HG03342 (cell line): ENCODE measurements around the gene NDST4.

Source experiments
- ATAC-seq: cut with Tn5 transposase; IDR thresholded peaks from one replicate; pipeline ENCODE4 v1.9.1; 2021; ENCODE audit warnings: mild to moderate bottlenecking, moderate library complexity; ENCODE audit not compliant: unreplicated experiment

Gene NDST4

DNA sequence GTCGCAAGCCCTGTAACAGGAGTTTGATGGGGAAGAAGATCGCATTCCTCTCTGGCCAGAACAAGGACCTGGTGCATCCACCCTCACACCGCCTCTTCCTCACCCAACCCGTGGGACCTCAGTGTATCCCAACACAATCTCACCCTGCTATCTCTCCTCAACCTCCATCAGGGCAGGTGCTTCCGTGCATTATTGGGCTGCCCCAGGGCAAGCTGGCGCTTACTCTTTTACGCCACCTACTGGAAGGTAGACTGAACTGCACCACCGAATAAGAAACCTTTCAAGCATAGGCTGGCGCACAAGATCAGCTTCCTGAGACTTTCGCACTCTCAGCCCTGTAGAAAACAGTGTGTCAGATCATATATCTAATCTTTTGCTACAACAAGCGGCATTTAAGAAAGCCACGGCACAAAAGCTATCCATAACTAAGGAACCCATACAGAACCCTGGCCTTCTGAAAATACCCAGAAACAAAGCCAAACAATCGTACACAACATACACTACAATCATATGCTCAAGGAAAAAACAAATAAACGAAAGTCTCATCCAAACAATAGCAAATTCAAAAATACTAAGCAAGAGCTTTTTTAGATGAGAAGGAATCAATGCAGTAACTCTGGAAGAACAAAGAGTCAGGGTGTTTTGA, 305.5 kb downstream of the NDST4 start:
- ATAC-seq, result peak; percentile 98

GRCh38 chr4:114807357-114807756, 306.1 kb downstream of the NDST4 start:
- ATAC-seq, result peak; percentile 11

DNA sequence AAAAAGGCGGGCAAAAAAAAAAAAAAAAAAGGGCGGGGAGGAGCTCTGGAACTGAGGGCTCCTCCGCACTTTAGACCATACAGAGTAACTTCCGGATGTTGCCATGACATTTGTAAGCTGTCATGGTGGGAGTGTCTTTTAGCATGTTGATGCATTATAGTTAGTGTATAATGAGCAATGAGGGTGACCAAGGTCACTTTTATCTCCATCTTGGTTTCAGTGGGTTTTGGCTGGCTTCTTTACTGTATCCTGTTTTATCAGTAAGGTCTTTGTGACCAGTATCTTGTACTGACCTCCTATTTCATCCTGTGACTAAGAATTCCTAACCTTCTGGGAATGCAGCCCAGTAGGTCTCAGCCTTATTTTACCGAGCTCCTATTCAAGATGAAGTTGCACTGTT, 321.4 kb downstream of the NDST4 start:
- no peak for ATAC-seq

GRCh38 chr4:114785570-114785969, 327.9 kb downstream of the NDST4 start:
- no peak for ATAC-seq

GRCh38 chr4:114783215-114783595, 330.2 kb downstream of the NDST4 start:
- ATAC-seq, result no peak

GRCh38 chr4:114782415-114783214, 330.8 kb downstream of the NDST4 start:
- no peak for ATAC-seq

DNA sequence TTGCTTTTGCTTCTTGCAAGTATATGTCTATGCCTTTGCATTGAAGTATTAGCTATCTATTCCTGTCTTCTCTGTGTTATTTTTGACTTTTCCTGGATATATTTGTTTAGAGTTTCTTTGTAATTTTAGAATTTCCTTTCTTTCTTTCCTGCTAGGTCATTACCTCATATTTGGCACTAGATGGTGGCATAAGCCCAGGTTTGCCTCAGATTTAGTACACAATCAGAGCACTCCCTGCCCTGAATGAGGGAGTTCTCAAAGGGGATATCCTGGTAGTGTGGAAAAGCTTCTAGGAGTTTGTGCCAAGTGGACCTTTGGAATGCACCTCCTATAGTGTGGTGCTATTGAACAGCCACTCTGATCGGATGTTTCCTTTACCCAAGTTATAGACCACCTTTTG, 333.2 kb downstream of the NDST4 start:
- ATAC-seq, result no peak
